OCI-LY7 (cell line): ENCODE data around the gene SAP30BP. TPM values are rescaled to one million over a fixed set of nuclear protein-coding genes. Genes with fewer than 3 reads are reported as not detected.

Source experiments
- BruUV-seq: library from RNA; stranded (reverse); fragments of 400-500 nt; replicated peaks from 2 replicates; lab custom pipeline; 2021; lab: Mats Ljungman, UMichigan
- CTCF ChIA-PET: fragments of 300-600 bp; sonication (Branson Sonifier 250); formaldehyde crosslinking; loops from one replicate; lab custom pipeline; 2022; ENCODE audit warnings: antibody characterized with exemption; ENCODE audit not compliant: unreplicated experiment; lab: Charles Lee
- POLR2A ChIA-PET: fragments of 300-600 bp; sonication (Branson Sonifier 250); formaldehyde crosslinking; loops from one replicate; lab custom pipeline; 2022; ENCODE audit warnings: antibody characterized with exemption; lab: Charles Lee
- DNase-seq: peaks from one replicate; pipeline ENCODE4 v3.0.0-alpha.2; 2015; ENCODE audit warnings: low spot score
- H2AFZ ChIP-seq: fragments of 200-600 bp; sonication (generic), shearing (Covaris generic); 2 replicates; pipeline ENCODE4 v1.6.1; 2014; ENCODE audit warnings: mild to moderate bottlenecking, antibody characterized with exemption, low read length, moderate library complexity
- H3K27ac ChIP-seq: fragments of 200-600 bp; sonication (generic); 2 replicates; pipeline ENCODE4 v1.5.1; 2014; ENCODE audit warnings: mixed run types, low read depth, mild to moderate bottlenecking, moderate library complexity, low read length, inconsistent platforms; ENCODE audit not compliant: poor library complexity, severe bottlenecking
- H3K36me3 ChIP-seq: fragments of 200-600 bp; sonication (generic); 2 replicates; pipeline ENCODE4 v1.6.1; 2014; ENCODE audit warnings: mild to moderate bottlenecking, antibody characterized with exemption, low read length, moderate library complexity, mixed read lengths; ENCODE audit not compliant: insufficient read depth
- H3K4me1 ChIP-seq: fragments of 200-600 bp; sonication (generic); 2 replicates; pipeline ENCODE4 v1.5.1; 2014; ENCODE audit warnings: mild to moderate bottlenecking, low read length; ENCODE audit not compliant: insufficient read depth, poor library complexity, severe bottlenecking
- H3K4me2 ChIP-seq: fragments of 200-600 bp; sonication (generic); 2 replicates; pipeline ENCODE4 v1.6.1; 2014; ENCODE audit warnings: mild to moderate bottlenecking, low read length
- H3K4me3 ChIP-seq: fragments of 200-600 bp; sonication (generic); 2 replicates; pipeline ENCODE4 v1.5.1; 2014; ENCODE audit warnings: mild to moderate bottlenecking, low read depth, low read length; ENCODE audit not compliant: poor library complexity, severe bottlenecking
- H3K79me2 ChIP-seq: fragments of 200-600 bp; sonication (generic); 2 replicates; pipeline ENCODE4 v1.6.1; 2016; ENCODE audit warnings: low read depth, mild to moderate bottlenecking, low read length, moderate library complexity, mixed read lengths; ENCODE audit not compliant: insufficient read depth
- H3K9me2 ChIP-seq: fragments of 200-600 bp; sonication (generic); 2 replicates; pipeline ENCODE4 v1.6.1; 2016; ENCODE audit warnings: mild to moderate bottlenecking, low read length, mixed read lengths; ENCODE audit not compliant: insufficient read depth
- H3K9me3 ChIP-seq: fragments of 200-600 bp; sonication (generic); 2 replicates; pipeline ENCODE4 v1.6.1; 2014; ENCODE audit warnings: mild to moderate bottlenecking, mixed run types, low read length, mixed read lengths
- H4K20me1 ChIP-seq: fragments of 200-600 bp; sonication (generic); 2 replicates; pipeline ENCODE4 v1.6.1; 2014; ENCODE audit warnings: mild to moderate bottlenecking, antibody characterized with exemption, low read length, moderate library complexity, mixed read lengths; ENCODE audit not compliant: insufficient read depth
- CTCF ChIP-seq: fragments of 200-600 bp; sonication (generic); conservative IDR thresholded peaks from 2 replicates; pipeline ENCODE4 v1.5.1; 2014; ENCODE audit warnings: mild to moderate bottlenecking, antibody characterized with exemption, low read length, moderate library complexity, mixed read lengths
- EZH2phosphoT487 ChIP-seq: fragments of 200-600 bp; sonication (generic); IDR thresholded peaks from 2 replicates; pipeline ENCODE4 v1.6.1; 2018; ENCODE audit warnings: low read depth, borderline replicate concordance, mild to moderate bottlenecking, mixed run types, antibody characterized with exemption, low read length, moderate library complexity, mixed read lengths
- intact Hi-C: fragments of 100-400 bp; cut with micrococcal nuclease; formaldehyde crosslinking; loops from one replicate; pipeline ENCODE4 v1.10.0; 2022; ENCODE audit not compliant: unreplicated experiment
- total RNA-seq, 2 experiments: library from RNA; depleted of rRNA in 1 of 2; stranded (reverse); fragments of >200 nt in 1 of 2; shearing (Covaris generic) in 1 of 2; gene quantifications; 2 replicates each; pipeline ENCODE4 v1.2.3, GENCODE V29; 2014 to 2022

The SAP30BP gene
- total RNA-seq, 2 experiments from 2014 or later, result 127 to 187 TPM

- peaks cover 99% of the 10 kb centered on the region for H3K36me3 ChIP-seq
- DNase-seq, result no peak
- no peaks in the 10 kb centered on the region for H3K4me1 ChIP-seq
- no peak overlapping the region for H3K4me3 ChIP-seq
- H3K79me2 ChIP-seq, result no peaks in the 10 kb centered on the region
- no peaks in the 10 kb centered on the region for H3K9me2 ChIP-seq
- no peaks in the 10 kb centered on the region for H3K9me3 ChIP-seq
- H3K4me2 ChIP-seq, result no peak overlapping the region
- BruUV-seq, result no TSS peak
- intact Hi-C loops, result no loop called here
- no peak overlapping the region for H2AFZ ChIP-seq
- CTCF ChIA-PET, result interaction anchor here (0.6 to 1.1 kb wide), 2 partner anchors 13 to 50 kb away, joined by 3 read pairs; no protein-coding TSS in a partner anchor
- H4K20me1 ChIP-seq, result no peaks in the 10 kb centered on the region
- H3K27ac ChIP-seq, result no peak overlapping the region
- TF ChIP-seq CTCF (no peak), EZH2phosphoT487 (no peak)
- POLR2A ChIA-PET, result interaction anchor here (0.6 to 1.9 kb wide), 2 partner anchors 14 to 161 kb away, joined by 3 to 5 read pairs; no protein-coding TSS in a partner anchor
Measured at GRCh38 chr17:75703591-75703990, 36.5 kb downstream of the SAP30BP start.

GRCh38 chr17:75704963-75705875 lies 38.1 kb downstream of the SAP30BP start:
- no TSS peak for BruUV-seq
- CTCF ChIA-PET, result no interaction called here
- POLR2A ChIA-PET, result interaction anchor here (0.6 to 1.1 kb wide), 2 partner anchors 13 to 33 kb away, joined by 3 read pairs; no protein-coding TSS in a partner anchor

More at GRCh38 chr17:75704963-75705875, 38.1 kb downstream of the SAP30BP start:
- Histone ChIP-seq H3K9me2 (no peaks in the 10 kb centered on the region), H3K4me1 (no peaks in the 10 kb centered on the region), H2AFZ (no peak overlapping the region), H3K4me3 (no peak overlapping the region), H3K9me3 (no peaks in the 10 kb centered on the region), H4K20me1 (no peaks in the 10 kb centered on the region), H3K79me2 (no peaks in the 10 kb centered on the region), H3K27ac (no peak overlapping the region), H3K4me2 (no peak overlapping the region), H3K36me3 (peaks cover 87% of the 10 kb centered on the region)
- intact Hi-C loops, result no loop called here
- no peak for DNase-seq
- no peak for TF ChIP-seq CTCF
- TF ChIP-seq EZH2phosphoT487, result no peak
